Measurements from ENCODE around the gene PRAMEF18. TPM values are rescaled to one million over a fixed set of nuclear protein-coding genes. Genes with fewer than 3 reads are reported as not detected.
A peak's percentile ranks its signal among the peaks of the same experiment; 100 is the strongest.
"Not testable (repeated sequence)": the region's sequence is repeated elsewhere in the genome, so short reads cannot be mapped to it uniquely, and the experiment has no call there.

Gene PRAMEF18
- total RNA-seq, 3 donors from 2014 or later (not counting 1 experiment from before 2014, with no cell fraction given) = not detected

DNA sequence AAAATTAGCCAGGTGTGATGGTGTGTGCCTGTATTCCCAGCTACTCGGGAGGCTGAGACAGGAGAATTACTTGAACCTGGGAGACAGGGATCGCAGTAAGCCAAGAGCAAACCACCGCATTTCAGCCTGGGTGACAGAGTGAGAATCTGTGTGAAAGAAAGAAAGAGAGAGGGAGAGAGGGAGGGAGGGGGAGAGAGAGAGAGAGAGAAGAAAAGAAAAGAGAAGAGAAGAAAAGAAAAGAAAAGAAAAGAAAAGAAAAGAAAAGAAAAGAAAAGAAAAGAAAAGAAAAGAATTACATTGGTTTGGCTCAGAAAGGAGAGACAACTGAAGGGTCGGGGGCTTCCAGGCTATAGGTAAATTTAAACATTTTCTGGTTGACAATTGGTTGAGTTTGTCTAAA, 13.7 kb upstream of the PRAMEF18 start:
- H3K9me3 ChIP-seq (ENCODE audit: control insufficient read depth, insufficient read depth, low read length); H3K27ac ChIP-seq (ENCODE audit: low read length); intact Hi-C loops (cut with micrococcal nuclease); H3K9me3 Mint-ChIP-seq; H3K4me1 Mint-ChIP-seq; DNase-seq; H3K4me1 ChIP-seq (ENCODE audit: control insufficient read depth, insufficient read depth, low read length); H3K4me3 Mint-ChIP-seq; ATAC-seq; H3K4me3 ChIP-seq (ENCODE audit: low read length); H3K27me3 ChIP-seq (ENCODE audit: control insufficient read depth, insufficient read depth, low read length); H3K36me3 Mint-ChIP-seq; H3K36me3 ChIP-seq (ENCODE audit: control insufficient read depth, insufficient read depth, low read length); H3K27ac Mint-ChIP-seq: not testable (repeated sequence)
- 91% methylated on average over 4 of the region's 4 CpGs for WGBS (ENCODE audit: insufficient coverage)
- peaks cover 3 to 30% of the 10 kb centered on the region in 2 donors for H3K27me3 Mint-ChIP-seq (ENCODE audit: low read depth in 2 of 2)

GRCh38 chr1:13237572-13237971, 11.6 kb upstream of the PRAMEF18 start:
- not testable (repeated sequence) for DNase-seq

DNA sequence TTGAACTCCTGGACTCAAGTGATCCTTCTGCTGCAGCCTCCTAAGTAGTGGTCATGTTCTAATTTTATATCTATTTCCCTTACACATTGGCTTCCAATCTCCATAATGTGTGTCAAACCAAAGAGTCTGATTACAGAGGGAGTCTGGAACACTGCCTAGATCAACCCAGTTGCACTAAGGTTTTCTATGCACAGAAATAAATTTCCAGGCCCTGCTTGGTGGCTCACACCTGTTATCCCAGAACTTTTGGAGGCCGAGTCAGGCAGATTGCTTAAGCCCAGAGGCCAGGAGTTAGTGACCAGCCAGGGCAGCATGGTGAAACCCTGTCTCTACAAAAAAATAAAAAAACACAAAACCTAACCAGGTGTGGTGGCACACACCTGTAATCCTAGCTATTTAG, 8.1 kb upstream of the PRAMEF18 start:
- 88% methylated on average over 1 of the region's 1 CpG for WGBS (ENCODE audit: insufficient coverage)
- intact Hi-C loops (cut with micrococcal nuclease); H3K36me3 Mint-ChIP-seq; H3K27ac Mint-ChIP-seq; H3K9me3 ChIP-seq (ENCODE audit: control insufficient read depth, insufficient read depth, low read length); ATAC-seq; H3K27ac ChIP-seq (ENCODE audit: low read length); DNase-seq; H3K4me1 Mint-ChIP-seq; H3K27me3 ChIP-seq (ENCODE audit: control insufficient read depth, insufficient read depth, low read length); H3K9me3 Mint-ChIP-seq; H3K4me3 Mint-ChIP-seq; H3K27me3 Mint-ChIP-seq (ENCODE audit: low read depth in 2 of 2); H3K4me3 ChIP-seq (ENCODE audit: low read length); H3K36me3 ChIP-seq (ENCODE audit: control insufficient read depth, insufficient read depth, low read length); H3K4me1 ChIP-seq (ENCODE audit: control insufficient read depth, insufficient read depth, low read length): not testable (repeated sequence)

More at GRCh38 chr1:13237572-13237971, 11.6 kb upstream of the PRAMEF18 start:
- peaks cover 0 to 24% of the 10 kb centered on the region in 2 donors for H3K27me3 Mint-ChIP-seq (ENCODE audit: low read depth in 2 of 2)
- H3K4me1 Mint-ChIP-seq; H3K9me3 ChIP-seq (ENCODE audit: control insufficient read depth, insufficient read depth, low read length); H3K4me1 ChIP-seq (ENCODE audit: control insufficient read depth, insufficient read depth, low read length); ATAC-seq; H3K9me3 Mint-ChIP-seq; H3K27ac ChIP-seq (ENCODE audit: low read length); H3K27me3 ChIP-seq (ENCODE audit: control insufficient read depth, insufficient read depth, low read length); H3K36me3 Mint-ChIP-seq; intact Hi-C loops (cut with micrococcal nuclease); H3K4me3 Mint-ChIP-seq; H3K36me3 ChIP-seq (ENCODE audit: control insufficient read depth, insufficient read depth, low read length); H3K4me3 ChIP-seq (ENCODE audit: low read length); H3K27ac Mint-ChIP-seq: not testable (repeated sequence)
- WGBS (ENCODE audit: insufficient coverage) = 88% methylated on average over 4 of the region's 4 CpGs

DNA sequence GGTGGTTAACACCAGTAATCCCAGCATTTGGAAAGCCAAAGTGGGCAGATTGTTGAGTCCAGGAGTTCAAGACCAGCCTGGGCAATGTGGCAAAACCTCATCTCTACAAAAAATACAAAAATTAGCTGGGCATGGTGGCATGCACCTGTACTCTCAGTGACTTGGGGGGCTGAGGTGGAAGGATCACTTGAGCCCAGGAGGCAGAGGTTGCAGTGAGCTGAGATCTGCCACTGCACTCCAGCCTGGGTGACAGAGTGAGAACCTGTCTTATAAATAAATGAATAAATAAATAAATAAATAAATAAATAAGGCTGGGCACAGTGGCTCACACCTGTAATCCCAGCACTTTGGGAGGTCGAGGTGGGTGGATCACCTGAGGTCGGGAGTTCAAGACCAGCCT, 6.1 kb upstream of the PRAMEF18 start:
- H3K27ac Mint-ChIP-seq; H3K4me1 ChIP-seq (ENCODE audit: control insufficient read depth, insufficient read depth, low read length); H3K4me1 Mint-ChIP-seq; H3K27me3 Mint-ChIP-seq (ENCODE audit: low read depth in 2 of 2); ATAC-seq; H3K9me3 ChIP-seq (ENCODE audit: control insufficient read depth, insufficient read depth, low read length); H3K36me3 ChIP-seq (ENCODE audit: control insufficient read depth, insufficient read depth, low read length); DNase-seq; H3K27ac ChIP-seq (ENCODE audit: low read length); H3K27me3 ChIP-seq (ENCODE audit: control insufficient read depth, insufficient read depth, low read length); H3K4me3 ChIP-seq (ENCODE audit: low read length); H3K36me3 Mint-ChIP-seq; intact Hi-C loops (cut with micrococcal nuclease); H3K9me3 Mint-ChIP-seq; H3K4me3 Mint-ChIP-seq: not testable (repeated sequence)
- 60% methylated on average over 1 of the region's 2 CpGs for WGBS (ENCODE audit: insufficient coverage)

DNA sequence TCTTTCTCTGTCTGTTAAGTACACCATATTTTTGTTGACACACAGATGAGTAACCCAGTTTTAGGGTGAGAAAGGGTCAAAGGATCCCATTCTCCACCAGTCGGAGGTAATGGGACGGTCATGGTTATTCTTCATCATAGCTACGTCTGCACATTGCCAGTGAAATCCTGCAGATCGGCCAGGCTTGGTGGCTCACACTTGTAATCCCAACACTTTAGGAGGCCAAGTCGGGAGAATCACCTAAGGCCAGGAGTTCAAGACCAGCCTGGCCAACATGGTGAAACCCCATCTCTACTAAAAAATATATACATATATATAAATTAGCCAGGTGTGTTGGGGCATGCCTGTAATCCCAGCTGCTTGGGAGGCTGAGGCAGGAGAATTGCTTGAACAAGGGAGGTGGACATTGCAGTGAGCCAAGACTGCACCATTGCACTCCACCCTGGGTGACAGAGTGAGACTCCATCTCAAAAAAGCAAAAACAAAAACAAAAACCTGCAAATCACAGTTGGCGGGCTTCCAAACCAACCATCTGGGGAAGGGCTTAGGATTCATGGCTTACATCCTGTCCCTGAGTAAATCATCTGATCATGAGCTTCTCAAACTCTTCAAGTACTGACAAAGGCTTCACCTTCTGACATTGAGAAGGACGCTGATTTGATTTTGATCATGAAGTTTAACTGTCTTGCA, 5.3 kb upstream of the PRAMEF18 start:
- H3K4me1 Mint-ChIP-seq; H3K9me3 Mint-ChIP-seq; H3K4me3 Mint-ChIP-seq; H3K9me3 ChIP-seq (ENCODE audit: control insufficient read depth, insufficient read depth, low read length); H3K36me3 Mint-ChIP-seq; DNase-seq; ATAC-seq; H3K36me3 ChIP-seq (ENCODE audit: control insufficient read depth, insufficient read depth, low read length); H3K27me3 ChIP-seq (ENCODE audit: control insufficient read depth, insufficient read depth, low read length); H3K4me1 ChIP-seq (ENCODE audit: control insufficient read depth, insufficient read depth, low read length); H3K27me3 Mint-ChIP-seq (ENCODE audit: low read depth in 2 of 2); H3K27ac ChIP-seq (ENCODE audit: low read length); H3K4me3 ChIP-seq (ENCODE audit: low read length); intact Hi-C loops (cut with micrococcal nuclease); H3K27ac Mint-ChIP-seq: not testable (repeated sequence)
- 83% methylated on average over 7 of the region's 7 CpGs for WGBS (ENCODE audit: insufficient coverage)

- H3K36me3 ChIP-seq (ENCODE audit: control insufficient read depth, insufficient read depth, low read length); H3K9me3 Mint-ChIP-seq; H3K27ac ChIP-seq (ENCODE audit: low read length); DNase-seq; H3K4me1 Mint-ChIP-seq; intact Hi-C loops (cut with micrococcal nuclease); H3K27me3 ChIP-seq (ENCODE audit: control insufficient read depth, insufficient read depth, low read length); H3K4me3 ChIP-seq (ENCODE audit: low read length); H3K4me3 Mint-ChIP-seq; H3K27me3 Mint-ChIP-seq (ENCODE audit: low read depth in 2 of 2); H3K36me3 Mint-ChIP-seq; H3K27ac Mint-ChIP-seq; H3K9me3 ChIP-seq (ENCODE audit: control insufficient read depth, insufficient read depth, low read length); H3K4me1 ChIP-seq (ENCODE audit: control insufficient read depth, insufficient read depth, low read length): not testable (repeated sequence)
- WGBS (ENCODE audit: insufficient coverage) = 83% methylated on average over 2 of the region's 2 CpGs
- peak in 1 of 3 donors; percentile 21 for ATAC-seq
Measured at GRCh38 chr1:13230601-13231000, 4.6 kb upstream of the PRAMEF18 start.

DNA sequence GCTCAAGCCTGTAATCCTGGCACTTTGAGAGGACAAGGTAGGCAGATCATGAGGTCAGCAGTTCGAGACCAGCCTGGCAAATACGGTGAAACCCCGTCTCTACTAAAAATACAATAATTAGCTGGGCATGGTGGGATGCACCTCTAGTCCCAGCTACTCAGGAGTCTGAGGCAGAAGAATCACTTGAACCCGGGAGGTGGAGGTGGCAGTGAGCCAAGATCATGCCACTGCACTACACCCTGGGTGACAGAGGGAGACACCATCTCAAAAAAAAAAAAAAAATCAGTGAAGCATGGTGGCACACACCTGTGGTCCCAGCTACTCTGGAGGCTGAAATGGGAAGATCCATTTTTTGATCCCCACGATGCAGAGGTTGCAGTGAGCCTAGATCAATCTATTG, 4.1 kb upstream of the PRAMEF18 start:
- H3K4me3 ChIP-seq (ENCODE audit: low read length); H3K27ac Mint-ChIP-seq; H3K9me3 Mint-ChIP-seq; H3K36me3 Mint-ChIP-seq; H3K36me3 ChIP-seq (ENCODE audit: control insufficient read depth, insufficient read depth, low read length); H3K4me3 Mint-ChIP-seq; H3K27ac ChIP-seq (ENCODE audit: low read length); H3K9me3 ChIP-seq (ENCODE audit: control insufficient read depth, insufficient read depth, low read length); H3K4me1 Mint-ChIP-seq; DNase-seq; H3K27me3 ChIP-seq (ENCODE audit: control insufficient read depth, insufficient read depth, low read length); intact Hi-C loops (cut with micrococcal nuclease); H3K4me1 ChIP-seq (ENCODE audit: control insufficient read depth, insufficient read depth, low read length); H3K27me3 Mint-ChIP-seq (ENCODE audit: low read depth in 2 of 2): not testable (repeated sequence)
- 76% methylated on average over 5 of the region's 5 CpGs for WGBS (ENCODE audit: insufficient coverage)
- ATAC-seq = peak in 1 of 3 donors; percentile 7
